GM18951 (cell line): Measurements from ENCODE around the gene FOXR2.

Experiments
- POLR2A ChIP-seq: IDR thresholded peaks from 4 replicates; pipeline ENCODE4 v1.6.1; 2011; ENCODE audit warnings: mild to moderate bottlenecking; ENCODE audit not compliant: insufficient read length, insufficient read depth; ENCODE audit errors: extremely low read depth
- in situ Hi-C: fragments of 300-500 bp; cut with MboI; formaldehyde crosslinking; loops from one replicate; pipeline ENCODE4 v1.12.0; 2022; ENCODE audit warnings: low sequenced_read_pairs, mixed read lengths, inconsistent platforms; ENCODE audit not compliant: unreplicated experiment

Gene FOXR2

DNA sequence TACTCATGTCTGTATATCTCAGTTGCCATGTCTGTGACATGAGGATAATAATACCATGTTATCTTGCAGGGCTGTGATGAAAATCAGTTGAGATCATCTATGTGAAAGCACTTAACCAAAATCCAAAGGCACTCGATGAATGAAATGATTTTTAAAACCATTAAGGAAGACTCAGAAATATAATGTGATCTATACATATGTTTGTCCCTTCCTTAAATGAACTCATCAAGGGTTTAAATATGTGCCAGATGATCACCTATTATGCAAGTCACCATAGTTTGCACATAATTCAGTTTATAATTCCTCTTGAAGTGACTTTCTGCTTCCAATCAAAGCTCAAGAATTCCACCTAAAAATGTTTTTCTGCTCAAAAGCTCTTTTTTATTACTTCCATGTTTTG, at the start of gene FOXR2:
FOXR2 (plus strand) TSS at position 301 of the 400 bp plus-strand sequence. CDS start 312 bp downstream, outside the sequence.
- TF ChIP-seq POLR2A, result no peak
- in situ Hi-C loops, result no loop called here

- no peak for TF ChIP-seq POLR2A
- in situ Hi-C loops, result no loop called here
These were observed 44.1 kb upstream of the FOXR2 start for GRCh38 chrX:55579115-55579514.

DNA sequence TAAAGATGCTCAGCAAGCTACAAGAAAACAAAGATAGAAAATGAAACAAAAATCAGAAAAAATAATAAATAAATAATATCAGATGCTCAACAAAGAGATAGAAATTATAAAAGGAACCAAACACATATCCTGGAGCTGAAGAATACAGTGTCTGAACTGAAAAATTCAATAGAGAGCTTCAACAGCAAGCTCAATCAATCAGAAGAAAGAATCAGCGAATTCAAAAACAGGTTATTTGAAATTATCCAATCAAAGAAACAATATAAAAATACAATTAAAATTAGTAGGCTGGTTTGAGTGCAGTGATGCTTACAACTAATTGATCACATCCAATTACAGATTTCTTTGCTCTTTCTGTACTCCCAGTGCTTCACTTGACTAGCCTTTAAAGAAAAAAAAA, 40.8 kb upstream of the FOXR2 start:
- in situ Hi-C loops, result no loop called here
- TF ChIP-seq POLR2A, result no peak

- no peak for TF ChIP-seq POLR2A
- in situ Hi-C loops, result no loop called here
These were observed 29.9 kb upstream of the FOXR2 start for GRCh38 chrX:55593296-55593695.

GRCh38 chrX:55593756-55594257, 29.4 kb upstream of the FOXR2 start:
- in situ Hi-C loops, result no loop called here
- TF ChIP-seq POLR2A, result no peak

DNA sequence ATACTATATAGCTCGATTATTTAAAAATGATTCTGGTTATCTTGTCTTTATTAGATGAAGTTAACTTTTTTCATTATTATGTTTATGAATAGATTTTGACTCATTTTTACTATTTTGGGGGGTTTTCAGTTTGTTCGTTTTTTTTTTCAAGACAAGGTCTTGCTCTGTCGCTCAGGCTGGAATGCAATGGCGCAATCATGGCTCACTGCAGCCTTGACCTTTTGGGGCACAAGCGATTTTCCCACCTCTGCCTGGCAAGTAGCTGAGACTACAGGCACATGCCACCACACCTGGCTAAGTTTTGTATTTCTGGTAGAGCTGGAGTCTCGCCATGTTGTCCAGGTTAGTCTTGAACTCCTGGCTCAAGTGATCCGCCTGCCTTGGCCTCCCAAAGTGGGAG, 24.9 kb upstream of the FOXR2 start:
- TF ChIP-seq POLR2A, result no peak
- in situ Hi-C loops, result no loop called here

DNA sequence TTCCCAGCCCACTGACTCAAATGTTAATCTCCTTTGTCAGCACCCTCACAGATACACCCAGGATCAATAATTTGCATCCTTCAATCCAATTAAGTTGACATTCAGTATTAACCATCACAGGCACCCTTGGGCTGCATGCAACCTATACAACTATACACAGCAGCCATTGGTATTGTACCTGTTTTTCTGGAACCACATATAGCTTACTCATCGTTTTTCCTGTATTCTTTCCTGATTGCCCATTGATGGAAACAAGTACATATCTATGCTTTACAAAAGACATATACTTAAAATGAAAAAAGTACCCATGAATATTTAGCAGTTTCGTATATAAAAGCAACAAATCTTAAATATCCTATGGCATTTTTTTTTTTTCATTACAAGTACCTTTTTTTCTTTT, 3.7 kb upstream of the FOXR2 start:
- TF ChIP-seq POLR2A, result no peak
- in situ Hi-C loops, result no loop called here

DNA sequence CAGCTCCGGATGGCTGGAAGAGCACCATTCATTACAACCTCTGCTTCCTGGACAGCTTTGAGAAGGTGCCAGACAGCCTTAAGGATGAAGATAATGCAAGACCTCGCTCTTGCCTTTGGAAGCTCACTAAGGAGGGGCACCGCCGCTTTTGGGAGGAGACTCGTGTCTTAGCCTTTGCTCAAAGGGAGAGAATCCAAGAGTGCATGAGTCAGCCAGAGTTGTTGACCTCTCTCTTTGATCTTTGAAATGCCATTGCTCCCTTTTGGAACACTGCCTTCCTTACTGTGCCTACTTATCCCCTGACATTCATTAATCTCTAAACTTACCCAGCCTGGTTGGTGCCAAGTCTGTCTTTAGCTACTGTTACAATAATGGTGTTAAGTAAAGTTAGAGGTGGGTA, 1.2 kb downstream of the FOXR2 start:
- no peak for TF ChIP-seq POLR2A
- in situ Hi-C loops, result no loop called here

DNA sequence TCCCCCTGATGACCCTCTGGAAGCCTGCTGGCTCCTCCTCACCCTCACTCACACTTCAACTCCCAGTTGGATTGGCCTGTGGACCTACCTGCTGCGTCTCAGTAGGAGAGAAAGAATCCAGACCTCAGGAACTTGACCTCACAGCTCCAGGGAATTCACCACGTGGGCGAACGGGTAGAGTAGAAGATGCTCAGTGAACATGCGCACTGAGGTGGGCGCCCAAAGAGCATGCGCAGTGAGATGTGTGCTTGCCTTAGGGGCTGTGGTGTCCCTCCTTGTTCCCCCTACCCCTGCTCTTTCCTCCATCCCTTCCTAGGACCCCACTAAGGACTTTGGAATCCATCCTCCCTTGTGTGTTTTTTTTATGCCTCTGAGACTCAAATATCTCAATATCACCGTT, 12.9 kb downstream of the FOXR2 start:
- in situ Hi-C loops, result loop anchor here (25.0 kb wide), 1 partner anchor 1651 kb away; the partner anchor contains the start of gene FAAH2
- no peak for TF ChIP-seq POLR2A

- TF ChIP-seq POLR2A, result no peak
- in situ Hi-C loops, result loop anchor here (25.0 kb wide), 1 partner anchor 1648 kb away; the partner anchor contains the start of gene FAAH2
These were observed 15.7 kb downstream of the FOXR2 start for GRCh38 chrX:55638933-55639332.

DNA sequence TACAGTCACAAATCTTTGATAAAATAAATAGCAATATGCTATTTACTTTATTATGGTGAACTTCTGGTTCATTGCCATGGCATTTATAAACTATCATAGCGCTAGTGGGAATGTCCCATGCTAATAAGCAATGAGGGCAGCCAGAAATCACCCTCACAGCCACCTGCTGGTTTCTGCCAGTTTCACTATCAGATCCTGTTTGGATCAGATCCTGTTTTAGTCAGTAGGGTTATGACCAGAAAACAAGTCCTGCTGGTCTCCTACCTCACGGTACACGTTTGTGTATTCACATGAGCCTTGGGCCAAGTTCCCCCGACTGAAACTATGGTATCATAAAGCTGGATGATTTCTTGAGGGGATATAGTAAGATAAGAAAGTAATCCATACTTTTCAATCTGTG, 17.7 kb downstream of the FOXR2 start:
- TF ChIP-seq POLR2A, result no peak
- in situ Hi-C loops, result loop anchor here (25.0 kb wide), 1 partner anchor 1646 kb away; the partner anchor contains the start of gene FAAH2

DNA sequence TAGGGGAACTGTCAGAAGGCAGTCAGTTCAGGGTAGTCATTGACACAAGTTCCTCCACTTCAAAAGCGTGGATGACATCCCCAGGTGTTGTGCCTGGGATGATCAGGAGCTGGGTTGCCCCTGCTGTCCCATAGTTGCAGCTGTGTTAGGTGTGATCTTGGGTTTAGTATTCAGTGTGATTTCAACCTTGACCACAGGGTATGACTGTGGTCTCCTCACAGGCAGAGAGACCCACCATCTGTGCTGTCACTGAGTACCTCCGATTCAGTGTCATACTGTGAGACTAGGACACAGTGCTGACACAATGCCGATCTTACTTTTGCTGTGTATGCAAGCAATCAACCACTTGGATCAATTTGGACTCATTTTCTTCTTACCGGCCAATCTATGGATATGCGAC, 25.2 kb downstream of the FOXR2 start:
- TF ChIP-seq POLR2A, result no peak
- in situ Hi-C loops, result loop anchor here (25.0 kb wide), 1 partner anchor 1639 kb away; the partner anchor contains the start of gene FAAH2

DNA sequence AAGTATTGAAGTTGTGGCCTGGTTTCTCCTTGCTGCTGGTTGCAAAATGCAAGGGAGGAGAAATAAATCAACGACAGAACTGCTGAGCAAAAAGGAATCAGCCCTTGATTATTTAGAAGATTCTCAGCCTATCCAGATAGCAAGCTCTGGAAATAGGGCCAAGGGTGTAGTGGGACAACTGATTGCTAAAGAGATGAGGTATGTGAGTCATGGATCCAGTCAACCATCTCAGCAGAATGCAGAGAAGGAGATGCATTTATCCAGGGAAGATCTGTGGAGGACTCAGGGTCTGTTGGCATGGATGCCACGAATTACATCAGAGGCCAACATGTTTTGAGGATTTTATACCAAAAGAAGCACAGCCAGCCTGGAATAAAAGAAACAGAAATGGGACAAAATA, 36.7 kb downstream of the FOXR2 start:
- in situ Hi-C loops, result no loop called here
- no peak for TF ChIP-seq POLR2A

GRCh38 chrX:55663584-55663983, 40.4 kb downstream of the FOXR2 start:
- TF ChIP-seq POLR2A, result no peak
- in situ Hi-C loops, result no loop called here

GRCh38 chrX:55668084-55668483, 44.9 kb downstream of the FOXR2 start:
- in situ Hi-C loops, result no loop called here
- TF ChIP-seq POLR2A, result no peak
